Kidney glomerular epithelial cell (primary cell): ENCODE measurements around the gene COCH.
"Not testable (repeated sequence)": the region's sequence is repeated elsewhere in the genome, so short reads cannot be mapped to it uniquely, and the experiment has no call there.

Experiments used
- DNase-seq: peaks from one replicate; lab custom pipeline; 2025; lab: John Stamatoyannopoulos, UW

The COCH gene

GRCh38 chr14:30925254-30925653 is 50.9 kb downstream of the COCH start:
- DNase-seq, result no peak

- no peak for DNase-seq
Measured at GRCh38 chr14:30928462-30928861, 54.1 kb downstream of the COCH start.

DNA sequence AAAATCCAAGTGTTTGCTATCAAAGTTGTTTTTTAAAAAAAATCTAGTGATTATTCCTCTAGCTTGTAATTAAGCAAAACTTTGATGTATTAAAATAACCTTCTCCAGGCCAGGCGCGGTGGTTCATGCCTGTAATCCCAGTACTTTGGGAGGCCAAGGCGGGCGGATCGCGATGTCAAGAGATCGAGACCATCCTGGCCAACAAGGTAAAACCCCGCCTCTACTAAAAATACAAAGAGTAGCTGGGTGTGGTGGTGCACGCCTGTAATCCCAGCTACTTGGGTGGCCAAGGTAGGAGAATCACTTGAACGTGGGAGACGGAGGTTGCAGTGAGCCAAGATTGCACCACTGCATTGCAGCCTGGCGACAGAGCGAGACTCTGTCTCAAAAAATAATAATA is 59.6 kb downstream of the COCH start:
- not testable (repeated sequence) for DNase-seq

DNA sequence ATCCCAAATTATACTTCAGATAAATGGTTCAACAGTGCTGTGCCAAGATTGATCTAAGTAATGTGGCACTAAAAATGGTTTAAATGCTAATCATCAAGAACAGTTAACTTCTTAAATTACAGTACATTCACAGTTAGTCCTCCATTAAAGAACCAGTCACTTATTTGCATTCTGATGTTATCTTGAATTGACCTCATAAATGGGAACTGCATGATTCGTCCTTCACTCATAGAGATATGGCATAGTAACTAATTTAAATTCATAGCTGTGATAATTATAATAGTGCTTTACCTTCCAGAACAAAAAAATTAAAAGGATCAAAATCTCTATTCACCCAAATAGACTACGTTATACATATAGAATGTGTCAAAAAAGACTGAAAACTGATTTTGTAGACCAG is 61.1 kb downstream of the COCH start:
- DNase-seq, result no peak

DNA sequence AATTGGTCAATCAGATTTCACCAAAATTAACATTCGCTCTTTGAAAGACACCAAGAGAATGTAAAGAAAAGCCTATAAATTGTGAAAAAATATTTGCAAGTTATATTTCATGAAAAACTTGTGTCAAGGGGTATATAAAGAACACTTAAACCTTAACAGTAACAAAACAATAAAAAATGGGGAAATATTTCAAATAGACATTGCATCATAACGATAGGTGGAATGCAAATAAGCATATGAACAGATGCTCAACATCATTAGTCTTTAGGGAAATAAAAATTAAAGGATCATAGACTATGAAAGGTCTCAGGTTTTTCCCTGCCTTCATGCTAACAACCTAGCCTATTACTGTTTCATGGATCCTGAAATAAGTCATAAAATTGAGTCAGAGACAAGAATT is 64.3 kb downstream of the COCH start:
- no peak for DNase-seq
